Upper lobe of right lung (tissue), 1 donor: ENCODE results near the gene LRMDA. TPM values are rescaled to one million over a fixed set of nuclear protein-coding genes. Genes with fewer than 3 reads are reported as not detected.

Experiments used
- ATAC-seq: fragments of 200-7000 bp; cut with Tn5 transposase; one replicate; pipeline ENCODE4 v1.9.1; 2020; ENCODE audit warnings: mild to moderate bottlenecking, moderate library complexity
- DNase-seq: peaks from one replicate; pipeline ENCODE4 v3.0.0-alpha.2; 2020
- H3K27ac ChIP-seq: fragments of 200-600 bp; one replicate; pipeline ENCODE4 v1.8.0; 2022
- H3K27me3 ChIP-seq: fragments of 200-600 bp; one replicate; pipeline ENCODE4 v1.8.0; 2022; ENCODE audit warnings: mild to moderate bottlenecking
- H3K36me3 ChIP-seq: fragments of 200-600 bp; one replicate; pipeline ENCODE4 v1.8.0; 2022
- H3K4me1 ChIP-seq: fragments of 200-600 bp; one replicate; pipeline ENCODE4 v1.8.0; 2022
- H3K4me3 ChIP-seq: fragments of 200-600 bp; one replicate; pipeline ENCODE4 v1.8.0; 2022; ENCODE audit warnings: mild to moderate bottlenecking
- H3K9me3 ChIP-seq: fragments of 200-600 bp; one replicate; pipeline ENCODE4 v1.8.0; 2022
- CTCF ChIP-seq: fragments of 200-600 bp; IDR thresholded peaks from one replicate; pipeline ENCODE4 v1.8.0; 2022; ENCODE audit warnings: antibody characterized with exemption
- intact Hi-C: fragments of 100-400 bp; cut with DNase I; formaldehyde crosslinking; loops from one replicate; pipeline ENCODE4 v1.11.0; 2022
- total RNA-seq: library from RNA; stranded (reverse); fragmentation: NEBNext Ultra II Directional; extraction: Animal tissue kit (Norgen Biotek cat#: 25700); gene quantifications from one replicate; pipeline ENCODE4 v1.2.1, GENCODE V29; 2021
- donor health status: DM: no; HTN: yes; CAD: no; lungs with severe emphysema.

Gene LRMDA
- total RNA-seq, 1 donor from 2014 or later, result 20.0 TPM

GRCh38 chr10:75825235-75825634 lies 393.8 kb downstream of the LRMDA start:
- ATAC-seq (no peak), DNase-seq (no peak)
- no peaks in the 10 kb centered on the region for H3K9me3 ChIP-seq
- no peak overlapping the region for H3K4me3 ChIP-seq
- intact Hi-C loops, result no loop called here
- no peaks in the 10 kb centered on the region for H3K36me3 ChIP-seq
- H3K27me3 ChIP-seq, result no peaks in the 10 kb centered on the region
- H3K27ac ChIP-seq, result no peak overlapping the region
- no peaks in the 10 kb centered on the region for H3K4me1 ChIP-seq
- no peak for TF ChIP-seq CTCF

DNA sequence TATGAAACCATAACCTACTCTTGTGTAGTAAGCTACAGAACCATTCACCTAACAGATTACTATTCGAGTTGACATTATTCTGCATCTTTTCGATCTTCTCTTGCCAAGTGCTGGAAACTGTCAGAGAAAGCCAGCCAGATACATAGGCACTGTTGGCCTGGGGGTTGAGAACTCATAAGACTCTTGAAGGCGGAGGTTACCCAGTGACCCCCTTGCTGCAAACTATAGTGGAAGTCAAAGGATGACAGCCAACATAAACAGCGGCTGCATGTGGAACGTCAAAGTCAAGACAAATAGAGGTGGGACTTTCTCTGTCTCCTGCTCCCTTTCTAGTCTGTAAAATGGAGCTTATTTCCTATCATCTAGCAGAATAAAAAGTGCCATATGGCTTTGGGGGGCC lies 394.2 kb downstream of the LRMDA start:
- DNase-seq (no peak), ATAC-seq (no peak)
- H3K4me3 ChIP-seq, result no peak overlapping the region
- H3K36me3 ChIP-seq, result no peaks in the 10 kb centered on the region
- H3K27me3 ChIP-seq, result no peaks in the 10 kb centered on the region
- H3K4me1 ChIP-seq, result no peaks in the 10 kb centered on the region
- intact Hi-C loops, result no loop called here
- no peaks in the 10 kb centered on the region for H3K9me3 ChIP-seq
- no peak overlapping the region for H3K27ac ChIP-seq
- no peak for TF ChIP-seq CTCF

DNA sequence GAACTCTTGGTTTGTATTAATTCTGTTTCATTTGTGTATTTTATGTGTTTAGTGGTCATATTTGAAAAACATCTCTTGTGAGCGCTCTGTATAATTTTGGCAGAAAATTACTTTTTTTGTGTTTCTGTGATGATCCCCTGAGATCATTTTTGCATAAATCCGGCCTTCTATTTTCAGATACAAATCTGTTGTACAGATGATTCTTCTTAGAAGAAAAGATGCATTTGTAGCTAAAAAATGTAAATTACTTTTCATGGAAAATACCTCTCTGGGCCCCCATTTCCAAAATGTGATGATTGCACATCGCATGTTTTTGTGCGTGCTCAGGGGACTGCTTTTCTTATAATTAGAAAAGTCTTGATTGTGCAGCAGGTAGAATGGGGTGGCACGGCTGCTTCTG lies 395.4 kb downstream of the LRMDA start:
- DNase-seq, result no peak
- no peaks in the 10 kb centered on the region for H3K36me3 ChIP-seq
- no peak for TF ChIP-seq CTCF
- intact Hi-C loops, result no loop called here
- no peaks in the 10 kb centered on the region for H3K9me3 ChIP-seq
- no peak overlapping the region for H3K27ac ChIP-seq
- H3K27me3 ChIP-seq, result no peaks in the 10 kb centered on the region
- ATAC-seq, result no peak
- H3K4me3 ChIP-seq, result no peak overlapping the region
- no peaks in the 10 kb centered on the region for H3K4me1 ChIP-seq

DNA sequence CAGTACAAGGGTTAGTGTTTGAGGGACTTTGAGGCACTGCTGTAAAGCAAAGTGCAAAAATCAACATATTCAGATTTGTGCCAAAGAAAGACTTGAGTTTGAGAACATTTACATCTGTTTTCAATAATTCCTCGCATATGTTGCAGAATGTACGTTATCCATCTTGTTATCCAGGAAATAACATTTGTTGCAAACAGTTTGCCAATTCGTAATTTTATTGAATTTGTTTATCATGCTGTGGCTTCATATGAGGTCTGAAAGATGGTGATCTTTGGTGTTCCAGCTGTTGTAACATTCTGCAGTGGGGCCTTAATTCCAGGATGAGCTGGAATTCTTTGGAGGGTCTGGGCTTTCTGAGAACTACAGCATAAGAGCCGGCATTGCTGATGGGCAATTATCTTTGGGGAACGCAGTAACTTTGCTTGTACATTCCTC lies 396.2 kb downstream of the LRMDA start:
- no peak for TF ChIP-seq CTCF
- Histone ChIP-seq H3K36me3 (no peaks in the 10 kb centered on the region), H3K4me3 (no peak overlapping the region), H3K4me1 (no peaks in the 10 kb centered on the region), H3K27ac (no peak overlapping the region), H3K9me3 (no peaks in the 10 kb centered on the region), H3K27me3 (no peaks in the 10 kb centered on the region)
- intact Hi-C loops, result no loop called here
- DNase-seq, result no peak
- ATAC-seq, result no peak

DNA sequence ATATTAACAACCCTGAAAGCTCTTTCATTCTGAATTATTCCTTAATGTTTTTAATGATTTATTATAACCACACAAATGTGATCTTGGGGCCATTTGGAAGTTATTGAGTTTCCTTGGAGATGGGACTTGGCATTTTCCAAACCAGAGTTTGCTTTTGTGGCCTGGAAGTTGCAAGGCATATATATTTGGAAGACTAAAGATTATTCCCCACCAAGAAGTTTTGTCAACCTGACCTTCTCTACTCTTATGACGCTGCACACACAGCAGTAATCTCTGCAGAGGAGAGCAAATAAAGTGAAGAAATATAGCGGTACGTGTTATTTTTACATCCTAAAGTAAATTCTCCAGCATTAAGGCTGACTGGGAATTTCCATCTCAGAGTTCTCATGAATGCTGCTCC lies 397.0 kb downstream of the LRMDA start:
- no peak for ATAC-seq
- H3K27me3 ChIP-seq, result no peaks in the 10 kb centered on the region
- no peak overlapping the region for H3K27ac ChIP-seq
- no peak overlapping the region for H3K4me3 ChIP-seq
- no peak for DNase-seq
- H3K9me3 ChIP-seq, result no peaks in the 10 kb centered on the region
- H3K4me1 ChIP-seq, result no peaks in the 10 kb centered on the region
- intact Hi-C loops, result no loop called here
- H3K36me3 ChIP-seq, result no peaks in the 10 kb centered on the region
- no peak for TF ChIP-seq CTCF

DNA sequence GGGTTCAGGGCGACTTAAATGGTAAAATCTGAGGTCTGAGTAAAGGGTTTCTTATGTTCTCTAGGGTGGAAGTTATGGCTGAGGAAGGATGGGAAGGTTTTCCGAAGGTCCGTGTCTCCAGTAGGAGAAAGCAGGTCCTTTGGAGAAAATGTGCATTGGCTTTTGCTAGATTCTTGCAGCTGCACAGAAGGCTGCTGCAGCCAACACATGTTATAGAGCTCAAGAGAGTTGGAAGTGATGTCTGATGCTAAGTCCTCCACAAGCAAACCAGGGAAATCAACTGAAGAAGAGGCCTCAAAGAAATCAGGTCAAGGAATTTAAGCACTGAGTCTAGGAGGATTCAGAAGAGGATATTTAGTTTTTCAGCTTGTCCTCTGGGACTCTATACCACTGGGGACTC lies 404.6 kb downstream of the LRMDA start:
- TF ChIP-seq CTCF, result no peak
- H3K36me3 ChIP-seq, result no peaks in the 10 kb centered on the region
- no peak overlapping the region for H3K4me3 ChIP-seq
- no peaks in the 10 kb centered on the region for H3K4me1 ChIP-seq
- DNase-seq, result no peak
- no peak for ATAC-seq
- intact Hi-C loops, result no loop called here
- no peaks in the 10 kb centered on the region for H3K27me3 ChIP-seq
- no peak overlapping the region for H3K27ac ChIP-seq
- no peaks in the 10 kb centered on the region for H3K9me3 ChIP-seq
